H1 (cell line): ENCODE results near the gene PRKAG1. TPM values are rescaled to one million over a fixed set of nuclear protein-coding genes. Genes with fewer than 3 reads are reported as not detected.

ENCODE experiments used
- CTCF ChIA-PET: fragments of 300-600 bp; sonication (Branson Sonifier 250); formaldehyde crosslinking; loops from one replicate; lab custom pipeline; 2021; ENCODE audit not compliant: partially characterized antibody; lab: Charles Lee
- POLR2A ChIA-PET: fragments of 300-600 bp; sonication (Branson Sonifier 250); formaldehyde crosslinking; loops from one replicate; lab custom pipeline; 2021; ENCODE audit warnings: inconsistent platforms; ENCODE audit not compliant: partially characterized antibody; lab: Charles Lee
- DNase-seq, 2 experiments: peaks; one replicate each; pipeline versions ENCODE4 v3.0.0 to v3.0.0-alpha.2; 2010 to 2022; ENCODE audit warnings: low spot score in 2 of 2, low read depth in 1 of 2, mixed read lengths in 1 of 2
- FAIRE-seq: peaks from 2 replicates; lab custom pipeline; 2011; peaks lifted over from hg19 to GRCh38; lab: Jason Lieb, UNC
- H2AFZ ChIP-seq: 2 replicates; pipeline ENCODE4 v1.8.1; 2012; ENCODE audit warnings: low read length, inconsistent platforms
- H2AK5ac ChIP-seq: 2 replicates; pipeline ENCODE4 v1.6.1; 2013; ENCODE audit warnings: low read depth, low read length
- H2BK120ac ChIP-seq: replicated peaks from 2 replicates; pipeline ENCODE3; 2013; ENCODE audit warnings: low read depth, low read length, inconsistent platforms
- H2BK12ac ChIP-seq: 2 replicates; pipeline ENCODE4 v1.6.1; 2013; ENCODE audit warnings: low read depth, low read length
- H2BK15ac ChIP-seq: 2 replicates; pipeline ENCODE4 v1.6.1; 2013; ENCODE audit warnings: low read length
- H2BK20ac ChIP-seq: 2 replicates; pipeline ENCODE4 v1.6.1; 2013; ENCODE audit warnings: low read length
- H2BK5ac ChIP-seq: 2 replicates; pipeline ENCODE4 v1.6.1; 2013; ENCODE audit warnings: low read depth, low read length
- H3K14ac ChIP-seq: 2 replicates; pipeline ENCODE4 v1.6.1; 2013; ENCODE audit warnings: inconsistent platforms; ENCODE audit not compliant: insufficient read length
- H3K18ac ChIP-seq: 2 replicates; pipeline ENCODE4 v1.6.1; 2013; ENCODE audit warnings: low read length; ENCODE audit errors: extremely low read depth
- H3K23ac ChIP-seq: 2 replicates; pipeline ENCODE4 v1.6.1; 2013; ENCODE audit warnings: inconsistent platforms; ENCODE audit not compliant: insufficient read length
- H3K23me2 ChIP-seq: 2 replicates; pipeline ENCODE4 v1.6.1; 2013; ENCODE audit warnings: low read depth, low read length
- H3K27ac ChIP-seq: 2 replicates; pipeline ENCODE4 v1.6.1; 2011; ENCODE audit warnings: low read depth, low read length, inconsistent platforms
- H3K27me3 ChIP-seq, 4 experiments: replicated peaks in 1 of 4; 1 replicate in 1 of 4; 2 replicates in 3 of 4; pipeline versions ENCODE4 v1.6.1 to v1.8.1; 2011 to 2013; ENCODE audit warnings: low read length in 3 of 4, mild to moderate bottlenecking in 3 of 4, inconsistent platforms in 2 of 4, mixed read lengths in 2 of 4, moderate library complexity in 1 of 4; ENCODE audit not compliant: control insufficient read depth in 3 of 4, insufficient read depth in 3 of 4; ENCODE audit errors: extremely low read depth in 1 of 4
- H3K36me3 ChIP-seq, 4 experiments: 2 replicates each; pipeline versions ENCODE4 v1.6.1 to v1.8.1; 2011 to 2013; ENCODE audit warnings: mild to moderate bottlenecking in 4 of 4, low read length in 3 of 4, moderate library complexity in 2 of 4, control low read depth in 1 of 4, inconsistent platforms in 1 of 4; ENCODE audit not compliant: insufficient read depth in 4 of 4, control insufficient read depth in 2 of 4
- H3K4ac ChIP-seq: replicated peaks from 2 replicates; pipeline ENCODE3; 2013; ENCODE audit warnings: low read length, low read depth, mixed read lengths, inconsistent platforms; ENCODE audit not compliant: insufficient read length
- H3K4me1 ChIP-seq, 4 experiments: replicated peaks in 1 of 4; 1 replicate in 1 of 4; 2 replicates in 3 of 4; pipeline versions ENCODE4 v1.6.1 to v1.8.1; 2011 to 2013; ENCODE audit warnings: low read length in 3 of 4, inconsistent platforms in 2 of 4, mixed read lengths in 1 of 4; ENCODE audit not compliant: insufficient read depth in 4 of 4, control insufficient read depth in 3 of 4
- H3K4me2 ChIP-seq, 2 experiments: 2 replicates each; pipeline versions ENCODE4 v1.6.1 to v1.8.1; 2011 to 2013; ENCODE audit warnings: low read depth in 2 of 2, low read length in 2 of 2, control low read depth in 1 of 2, inconsistent platforms in 1 of 2, mild to moderate bottlenecking in 1 of 2; ENCODE audit not compliant: insufficient read depth in 1 of 2
- H3K4me3 ChIP-seq, 4 experiments: fragments of 200-600, 300-600 bp in 1 of 4; sonication (generic), shearing (Covaris generic), sonication (Bioruptor Twin) in 1 of 4; 2 replicates each; pipeline versions ENCODE4 v1.5.1 to v1.8.1; 2011 to 2016; ENCODE audit warnings: low read length in 4 of 4, low read depth in 3 of 4, control low read depth in 2 of 4, inconsistent platforms in 2 of 4, mild to moderate bottlenecking in 2 of 4, mixed read lengths in 1 of 4, moderate library complexity in 1 of 4; ENCODE audit not compliant: insufficient read depth in 2 of 4; ENCODE audit errors: extremely low read depth in 1 of 4
- H3K56ac ChIP-seq: replicated peaks from 2 replicates; pipeline ENCODE3; 2013; ENCODE audit warnings: low read depth, mild to moderate bottlenecking, mixed read lengths, low read length, inconsistent platforms; ENCODE audit not compliant: insufficient read length
- H3K79me1 ChIP-seq: 2 replicates; pipeline ENCODE4 v1.6.1; 2013; ENCODE audit warnings: low read depth, low read length, control low read depth
- H3K79me2 ChIP-seq, 2 experiments: 2 replicates each; pipeline versions ENCODE4 v1.6.1 to v1.8.1; 2012 to 2013; ENCODE audit warnings: low read length in 2 of 2, mild to moderate bottlenecking in 2 of 2, inconsistent platforms in 1 of 2; ENCODE audit not compliant: insufficient read depth in 2 of 2, control insufficient read depth in 1 of 2
- H3K9ac ChIP-seq, 4 experiments: replicated peaks in 1 of 4; 1 replicate in 1 of 4; 2 replicates in 3 of 4; pipeline versions ENCODE4 v1.6.1 to v1.8.1; 2011 to 2013; ENCODE audit warnings: low read depth in 3 of 4, low read length in 3 of 4, control low read depth in 2 of 4, mild to moderate bottlenecking in 2 of 4, moderate library complexity in 2 of 4, inconsistent platforms in 1 of 4; ENCODE audit errors: extremely low read depth in 1 of 4
- H3K9me3 ChIP-seq, 2 experiments: 2 replicates each; pipeline versions ENCODE4 v1.6.1 to v1.8.1; 2012 to 2013; ENCODE audit warnings: mild to moderate bottlenecking in 2 of 2, moderate library complexity in 2 of 2, control low read depth in 1 of 2, inconsistent platforms in 1 of 2, low read depth in 1 of 2, low read length in 1 of 2, mixed read lengths in 1 of 2; ENCODE audit not compliant: insufficient read depth in 2 of 2
- H4K20me1 ChIP-seq, 2 experiments: replicated peaks in 1 of 2; 2 replicates each; pipeline versions ENCODE3 to v1.8.1; 2011 to 2013; ENCODE audit warnings: inconsistent platforms in 2 of 2, low read length in 2 of 2, mild to moderate bottlenecking in 1 of 2; ENCODE audit not compliant: insufficient read depth in 2 of 2, control insufficient read depth in 1 of 2
- H4K5ac ChIP-seq: 2 replicates; pipeline ENCODE4 v1.6.1; 2013; ENCODE audit warnings: low read length, low read depth, mixed read lengths, inconsistent platforms; ENCODE audit not compliant: insufficient read length
- H4K8ac ChIP-seq: 2 replicates; pipeline ENCODE4 v1.8.0; 2013; ENCODE audit warnings: mild to moderate bottlenecking, moderate library complexity, low read length, inconsistent platforms; ENCODE audit not compliant: insufficient read depth; ENCODE audit errors: extremely low read depth
- H4K91ac ChIP-seq: replicated peaks from 2 replicates; pipeline ENCODE3; 2013; ENCODE audit warnings: low read length, mixed read lengths, inconsistent platforms; ENCODE audit not compliant: insufficient read length
- BACH1 ChIP-seq: IDR thresholded peaks from 2 replicates; pipeline ENCODE4 v1.6.1; 2012; ENCODE audit warnings: low read length, improper control_type of control experiment
- CBX5 ChIP-seq: fragments of 300-800, 300-1000 bp; sonication (generic); IDR thresholded peaks from 2 replicates; pipeline ENCODE4 v1.7.1; 2016; ENCODE audit warnings: antibody characterized with exemption, low read length, low read depth
- EP300 ChIP-seq, 2 experiments: IDR thresholded peaks; 1 replicate in 1 of 2; 2 replicates in 1 of 2; pipeline ENCODE4 v1.6.1; 2011 to 2012; ENCODE audit warnings: low read depth in 2 of 2, low read length in 2 of 2, mild to moderate bottlenecking in 2 of 2, borderline replicate concordance in 1 of 2, inconsistent platforms in 1 of 2, moderate library complexity in 1 of 2
- FOSL1 ChIP-seq: IDR thresholded peaks from 2 replicates; pipeline ENCODE4 v1.6.1; 2011; ENCODE audit warnings: mild to moderate bottlenecking, low read depth, low read length, moderate library complexity; ENCODE audit not compliant: insufficient read depth
- HDAC2 ChIP-seq, 2 experiments: fragments of 300-600 bp in 1 of 2; sonication (generic) in 1 of 2; IDR thresholded peaks; 2 replicates each; pipeline ENCODE4 v1.6.1; 2011 to 2012; ENCODE audit warnings: low read depth in 2 of 2, low read length in 2 of 2, mild to moderate bottlenecking in 2 of 2, moderate library complexity in 2 of 2, borderline replicate concordance in 1 of 2, inconsistent platforms in 1 of 2
- KDM1A ChIP-seq: fragments of 200-600, 300-600 bp; sonication (generic); IDR thresholded peaks from 2 replicates; pipeline ENCODE4 v1.7.1; 2016; ENCODE audit warnings: mild to moderate bottlenecking, low read length, borderline replicate concordance
- SAP30 ChIP-seq: fragments of 300-600 bp; sonication (generic); IDR thresholded peaks from 2 replicates; pipeline ENCODE4 v1.7.1; 2012; ENCODE audit warnings: low read length, moderate library complexity, mild to moderate bottlenecking, inconsistent platforms; ENCODE audit not compliant: insufficient read depth, insufficient replicate concordance
- SIN3A ChIP-seq, 2 experiments: IDR thresholded peaks in 1 of 2; conservative IDR thresholded peaks in 1 of 2; 2 replicates each; pipeline ENCODE4 v1.6.1; 2011 to 2012; ENCODE audit warnings: low read length in 2 of 2, improper control_type of control experiment in 1 of 2, low read depth in 1 of 2, mild to moderate bottlenecking in 1 of 2
- SIRT6 ChIP-seq: IDR thresholded peaks from one replicate; pipeline ENCODE4 v1.7.1; 2012; ENCODE audit warnings: low read length, inconsistent platforms
- WGBS, 2 experiments: shearing (Covaris generic) in 1 of 2; methylation state at CpG; one replicate each; pipeline versions ENCODE4 v1.1.6 to v1.1.7; 2013 to 2015; ENCODE audit warnings: low lambda C conversion rate in 2 of 2, mixed read lengths in 2 of 2, inconsistent platforms in 1 of 2, low coverage in 1 of 2, missing lambda C conversion rate in 1 of 2; ENCODE audit not compliant: insufficient replicate concordance in 2 of 2, insufficient coverage in 1 of 2, insufficient read length in 1 of 2; ENCODE audit errors: extremely low coverage in 1 of 2, missing lambda C conversion rate in 1 of 2; 5-methylcytosine and 5-hydroxymethylcytosine counted together
- polyA plus RNA-seq, 7 experiments: library from polyadenylated mRNA; depleted of rRNA in 3 of 7; stranded (reverse) in 5 of 7; unstranded in 2 of 7; fragments of >200 nt in 5 of 7; fragments of 200-250 nt in 2 of 7; gene quantifications; 1 replicate in 5 of 7; 2 replicates in 1 of 7; 4 replicates in 1 of 7; pipeline versions ENCODE4 v1.2.1 to v1.2.3, GENCODE V29; 2011 to 2013; ENCODE audit warnings: missing spikeins in 2 of 7, mixed read lengths in 2 of 7
- total RNA-seq: library from RNA; stranded (reverse); fragmentation: NEBNext Ultra II Directional; extraction: Animal tissue kit (Norgen Biotek cat#: 25700); gene quantifications from 2 replicates; pipeline ENCODE4 v1.2.1, GENCODE V29; 2021
- TF ChIP-seq, protein P1 (sequence below): IDR thresholded peaks from 2 replicates; pipeline ENCODE4 v1.6.1; 2011; ENCODE audit warnings: low read depth, mild to moderate bottlenecking, low read length; ENCODE audit not compliant: insufficient read depth
- TF ChIP-seq, protein P2 (sequence below): IDR thresholded peaks from 2 replicates; pipeline ENCODE4 v1.6.1; 2012; ENCODE audit warnings: inconsistent platforms

Gene PRKAG1
- total and polyA plus RNA-seq, 2 of the 8 experiments (the other 6 are each of a cell fraction or from before 2014, with no cell fraction given): 38.6 to 57.5 TPM

DNA sequence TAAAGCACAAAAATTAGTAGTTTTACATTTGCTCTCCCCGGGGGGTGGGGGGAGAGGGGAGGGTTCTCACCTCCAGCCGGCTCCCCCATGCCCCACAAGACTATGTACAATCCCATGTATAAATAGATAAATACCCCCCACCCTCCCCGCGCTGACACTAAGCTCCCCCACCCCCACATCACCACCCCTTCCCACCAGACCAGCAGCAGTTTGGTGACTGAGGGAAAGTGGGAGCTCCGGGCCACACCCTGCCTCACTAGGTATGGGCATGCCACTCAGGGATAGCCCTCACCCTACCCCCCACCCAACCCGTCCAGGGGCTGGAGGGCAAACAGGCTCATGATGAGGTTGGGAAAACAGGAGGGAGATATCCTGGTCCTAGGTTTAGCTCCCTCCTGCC, 1.9 kb upstream of the PRKAG1 start:
- DNase-seq (no peak), FAIRE-seq (no peak)
- Histone ChIP-seq H3K4me1 (peaks cover 0 to 6% (median 1%) of the 10 kb centered on the region in 4 experiments; a peak in 4 of 7 replicates), H2AK5ac (no peak overlapping the region), H3K27ac (no peak overlapping the region), H3K9ac (no peak overlapping the region), H4K20me1 (peaks cover 2 to 3% of the 10 kb centered on the region in 2 experiments), H3K23ac (no peak overlapping the region), H3K79me2 (no peaks in the 10 kb centered on the region), H3K9me3 (no peaks in the 10 kb centered on the region), H4K8ac (no peak overlapping the region; the same call in 1 of the 2 replicates), H3K27me3 (no peaks in the 10 kb centered on the region), H3K36me3 (peaks cover 7 to 40% (median 27%) of the 10 kb centered on the region in 4 experiments; a peak in 7 of 8 replicates), H3K79me1 (no peaks in the 10 kb centered on the region; the same call in 1 of the 2 replicates), H2BK5ac (no peak overlapping the region), H3K4me3 (no peak overlapping the region), H2BK12ac (no peak overlapping the region), H2BK20ac (no peak overlapping the region), H2AFZ (no peak overlapping the region), H2BK120ac (no peak overlapping the region), H3K4me2 (no peak overlapping the region), H3K4ac (no peak overlapping the region), H3K23me2 (peaks cover 8% of the 10 kb centered on the region), H3K18ac (no peak overlapping the region), H3K14ac (no peak overlapping the region), H2BK15ac (no peak overlapping the region), H4K91ac (no peak overlapping the region), H3K56ac (no peak overlapping the region), H4K5ac (no peak overlapping the region)
- WGBS, 2 experiments: 88% methylated on average over 2 of the region's 6 CpGs; no CpG with 5 or more reads in 1 of the 2 experiments
- CTCF ChIA-PET: interaction anchor here (0.6 to 4.9 kb wide), 14 partner anchors 11 to 1685 kb away, joined by 3 to 34 read pairs (median 4); partner anchors contain the start of gene DDN
- POLR2A ChIA-PET: interaction anchor here (0.8 to 22.2 kb wide), 12 partner anchors 9 to 191 kb away, joined by 3 to 339 read pairs (median 4); partner anchors contain the start of genes DDN, RND1 and TUBA1B
- TF ChIP-seq EP300 (IDR thresholded peaks at IDR 0.05; ENCODE audit: borderline replicate concordance in 1 of 2, low read depth in 2 of 2, low read length in 2 of 2): no peak
- no peak for TF ChIP-seq KDM1A
- TF ChIP-seq, protein P1, sequence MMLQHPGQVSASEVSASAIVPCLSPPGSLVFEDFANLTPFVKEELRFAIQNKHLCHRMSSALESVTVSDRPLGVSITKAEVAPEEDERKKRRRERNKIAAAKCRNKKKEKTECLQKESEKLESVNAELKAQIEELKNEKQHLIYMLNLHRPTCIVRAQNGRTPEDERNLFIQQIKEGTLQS: no peak
- TF ChIP-seq SIN3A (conservative IDR thresholded peaks at IDR 0.05 in 1 of 2, IDR thresholded peaks at IDR 0.05 in 1 of 2; ENCODE audit: low read depth in 1 of 2, low read length in 2 of 2): no peak
- no peak for TF ChIP-seq SIRT6
- no peak for TF ChIP-seq CBX5
- no peak for TF ChIP-seq HDAC2 (IDR thresholded peaks at IDR 0.05; ENCODE audit: borderline replicate concordance in 1 of 2, low read depth in 2 of 2, low read length in 2 of 2)
- TF ChIP-seq BACH1: no peak
- TF ChIP-seq FOSL1: no peak
- TF ChIP-seq, protein P2, sequence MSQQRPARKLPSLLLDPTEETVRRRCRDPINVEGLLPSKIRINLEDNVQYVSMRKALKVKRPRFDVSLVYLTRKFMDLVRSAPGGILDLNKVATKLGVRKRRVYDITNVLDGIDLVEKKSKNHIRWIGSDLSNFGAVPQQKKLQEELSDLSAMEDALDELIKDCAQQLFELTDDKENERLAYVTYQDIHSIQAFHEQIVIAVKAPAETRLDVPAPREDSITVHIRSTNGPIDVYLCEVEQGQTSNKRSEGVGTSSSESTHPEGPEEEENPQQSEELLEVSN: no peak
- no peak for TF ChIP-seq SAP30
